ENCODE measurements around the gene ESPL1. TPM values are rescaled to one million over a fixed set of nuclear protein-coding genes. Genes with fewer than 3 reads are reported as not detected.

ESPL1 gene
- total RNA-seq, 1 experiment from 2014 or later = 12.1 TPM

DNA sequence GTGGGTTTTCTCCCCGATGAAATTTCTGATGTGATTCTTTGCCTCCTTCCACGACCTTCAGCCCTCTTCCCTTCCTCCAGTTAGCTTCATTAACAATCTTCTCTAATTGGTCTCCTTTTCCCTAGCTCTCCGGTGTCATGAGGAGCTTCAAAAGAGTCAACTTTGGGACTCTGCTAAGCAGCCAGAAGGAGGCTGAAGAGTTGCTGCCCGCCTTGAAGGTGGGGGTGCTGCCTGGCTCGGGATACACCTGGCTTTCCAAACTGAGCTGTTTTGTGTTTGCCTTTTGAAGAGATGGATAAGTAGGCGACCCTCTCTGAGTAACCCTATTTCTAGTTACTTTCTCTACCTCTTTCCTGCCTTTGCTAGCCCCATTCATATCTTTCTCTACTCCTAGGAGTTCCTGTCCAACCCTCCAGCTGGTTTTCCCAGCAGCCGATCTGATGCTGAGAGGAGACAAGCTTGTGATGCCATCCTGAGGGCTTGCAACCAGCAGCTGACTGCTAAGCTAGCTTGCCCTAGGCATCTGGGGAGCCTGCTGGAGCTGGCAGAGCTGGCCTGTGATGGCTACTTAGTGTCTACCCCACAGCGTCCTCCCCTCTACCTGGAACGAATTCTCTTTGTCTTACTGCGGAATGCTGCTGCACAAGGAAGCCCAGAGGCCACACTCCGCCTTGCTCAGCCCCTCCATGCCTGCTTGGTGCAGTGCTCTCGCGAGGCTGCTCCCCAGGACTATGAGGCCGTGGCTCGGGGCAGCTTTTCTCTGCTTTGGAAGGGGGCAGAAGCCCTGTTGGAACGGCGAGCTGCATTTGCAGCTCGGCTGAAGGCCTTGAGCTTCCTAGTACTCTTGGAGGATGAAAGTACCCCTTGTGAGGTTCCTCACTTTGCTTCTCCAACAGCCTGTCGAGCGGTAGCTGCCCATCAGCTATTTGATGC, 797 bp downstream of the ESPL1 start:
- Mint-ChIP-seq H3K27me3 (ENCODE audit: insufficient read depth, unreplicated experiment) (no peaks in the 10 kb centered on the region), H3K4me3 (ENCODE audit: unreplicated experiment) (peak overlapping the region; percentile 90), H3K9me3 (ENCODE audit: unreplicated experiment) (no peaks in the 10 kb centered on the region), H3K36me3 (ENCODE audit: insufficient read depth, unreplicated experiment) (no peaks in the 10 kb centered on the region), H3K4me1 (ENCODE audit: insufficient read depth, unreplicated experiment) (peaks cover 15% of the 10 kb centered on the region), H3K27ac (ENCODE audit: low read depth, unreplicated experiment) (peak overlapping the region; percentile 76)
- intact Hi-C loops (cut with micrococcal nuclease) = loop anchor here (5.0 kb wide), 1 partner anchor 57 kb away; no protein-coding TSS in a partner anchor
- BruUV-seq (replicated peaks) = TSS peak; percentile 76
- TF ChIP-seq, protein P1, sequence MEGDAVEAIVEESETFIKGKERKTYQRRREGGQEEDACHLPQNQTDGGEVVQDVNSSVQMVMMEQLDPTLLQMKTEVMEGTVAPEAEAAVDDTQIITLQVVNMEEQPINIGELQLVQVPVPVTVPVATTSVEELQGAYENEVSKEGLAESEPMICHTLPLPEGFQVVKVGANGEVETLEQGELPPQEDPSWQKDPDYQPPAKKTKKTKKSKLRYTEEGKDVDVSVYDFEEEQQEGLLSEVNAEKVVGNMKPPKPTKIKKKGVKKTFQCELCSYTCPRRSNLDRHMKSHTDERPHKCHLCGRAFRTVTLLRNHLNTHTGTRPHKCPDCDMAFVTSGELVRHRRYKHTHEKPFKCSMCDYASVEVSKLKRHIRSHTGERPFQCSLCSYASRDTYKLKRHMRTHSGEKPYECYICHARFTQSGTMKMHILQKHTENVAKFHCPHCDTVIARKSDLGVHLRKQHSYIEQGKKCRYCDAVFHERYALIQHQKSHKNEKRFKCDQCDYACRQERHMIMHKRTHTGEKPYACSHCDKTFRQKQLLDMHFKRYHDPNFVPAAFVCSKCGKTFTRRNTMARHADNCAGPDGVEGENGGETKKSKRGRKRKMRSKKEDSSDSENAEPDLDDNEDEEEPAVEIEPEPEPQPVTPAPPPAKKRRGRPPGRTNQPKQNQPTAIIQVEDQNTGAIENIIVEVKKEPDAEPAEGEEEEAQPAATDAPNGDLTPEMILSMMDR (IDR thresholded peaks at IDR 0.05; ENCODE audit: unreplicated experiment) = no peak
- POLR2A ChIA-PET = interaction anchor here (0.9 to 3.9 kb wide), 11 partner anchors 15 to 190 kb away, joined by 3 to 20 read pairs (median 6); partner anchors contain the start of genes CSAD, MYG1, PFDN5 and SPRYD3
- peak; percentile 12 for DNase-seq (ENCODE audit: unreplicated experiment)
- CTCF ChIA-PET = interaction anchor here (0.6 to 6.6 kb wide), 16 partner anchors 9 to 1219 kb away, joined by 3 to 42 read pairs (median 4); partner anchors contain the start of gene SP1

DNA sequence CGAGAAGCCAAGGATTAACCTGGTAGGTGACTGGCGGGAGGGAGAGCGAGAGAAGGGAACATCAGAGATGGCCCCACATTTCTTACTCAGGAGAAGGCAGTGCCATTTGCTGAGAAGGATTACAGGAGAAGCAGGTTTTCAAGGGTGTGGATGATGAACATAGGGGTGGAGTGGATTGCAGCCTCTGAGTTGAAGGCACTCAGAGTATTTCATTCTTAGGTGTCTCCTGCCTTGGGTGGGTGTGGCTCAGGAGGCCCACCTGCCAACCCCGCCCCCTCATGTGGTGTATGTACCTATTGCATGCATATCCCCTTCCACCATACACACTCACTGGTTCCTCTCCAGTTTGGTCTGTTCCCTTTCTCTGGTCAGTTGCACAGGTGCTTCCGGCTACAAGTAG, 6.3 kb downstream of the ESPL1 start:
- Mint-ChIP-seq H3K27me3 (ENCODE audit: insufficient read depth, unreplicated experiment) (no peaks in the 10 kb centered on the region), H3K36me3 (ENCODE audit: insufficient read depth, unreplicated experiment) (peaks cover 6% of the 10 kb centered on the region), H3K4me1 (ENCODE audit: insufficient read depth, unreplicated experiment) (peaks cover 6% of the 10 kb centered on the region), H3K4me3 (ENCODE audit: unreplicated experiment) (no peak overlapping the region), H3K27ac (ENCODE audit: low read depth, unreplicated experiment) (no peak overlapping the region), H3K9me3 (ENCODE audit: unreplicated experiment) (no peaks in the 10 kb centered on the region)
- TF ChIP-seq, protein P1 (IDR thresholded peaks at IDR 0.05; ENCODE audit: unreplicated experiment) = no peak
- intact Hi-C loops (cut with micrococcal nuclease) = no loop called here
- CTCF ChIA-PET = interaction anchor here (1.2 kb wide), 1 partner anchor 61 kb away, joined by 4 read pairs; no protein-coding TSS in a partner anchor
- no peak for DNase-seq (ENCODE audit: unreplicated experiment)
- no TSS peak for BruUV-seq (replicated peaks)
- POLR2A ChIA-PET = no interaction called here

DNA sequence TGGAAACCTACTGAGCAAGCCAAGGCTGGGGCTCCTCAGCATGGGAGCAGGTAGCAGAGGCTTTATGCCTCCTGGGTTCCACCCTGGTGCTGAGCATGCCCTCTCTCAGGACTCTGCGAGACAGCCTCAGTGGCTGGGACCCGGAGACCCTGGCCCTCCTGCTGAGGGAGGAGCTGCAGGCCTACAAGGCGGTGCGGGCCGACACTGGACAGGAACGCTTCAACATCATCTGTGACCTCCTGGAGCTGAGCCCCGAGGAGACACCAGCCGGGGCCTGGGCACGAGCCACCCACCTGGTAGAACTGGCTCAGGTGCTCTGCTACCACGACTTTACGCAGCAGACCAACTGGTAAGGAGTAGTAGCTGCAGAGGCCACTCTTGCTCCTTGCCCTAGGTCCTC, 8.4 kb downstream of the ESPL1 start:
- POLR2A ChIA-PET = no interaction called here
- H3K9me3 Mint-ChIP-seq (ENCODE audit: unreplicated experiment) = no peaks in the 10 kb centered on the region
- DNase-seq (ENCODE audit: unreplicated experiment) = no peak
- H3K4me1 Mint-ChIP-seq (ENCODE audit: insufficient read depth, unreplicated experiment) = peaks cover 6% of the 10 kb centered on the region
- TF ChIP-seq, protein P1 (IDR thresholded peaks at IDR 0.05; ENCODE audit: unreplicated experiment) = no peak
- H3K27ac Mint-ChIP-seq (ENCODE audit: low read depth, unreplicated experiment) = peak overlapping the region; percentile 55
- CTCF ChIA-PET = interaction anchor here (3.6 kb wide), 1 partner anchor 11 kb away, joined by 37 read pairs; no protein-coding TSS in a partner anchor
- intact Hi-C loops (cut with micrococcal nuclease) = no loop called here
- H3K36me3 Mint-ChIP-seq (ENCODE audit: insufficient read depth, unreplicated experiment) = peaks cover 6% of the 10 kb centered on the region
- H3K27me3 Mint-ChIP-seq (ENCODE audit: insufficient read depth, unreplicated experiment) = no peaks in the 10 kb centered on the region
- H3K4me3 Mint-ChIP-seq (ENCODE audit: unreplicated experiment) = no peak overlapping the region
- no TSS peak for BruUV-seq (replicated peaks)

DNA sequence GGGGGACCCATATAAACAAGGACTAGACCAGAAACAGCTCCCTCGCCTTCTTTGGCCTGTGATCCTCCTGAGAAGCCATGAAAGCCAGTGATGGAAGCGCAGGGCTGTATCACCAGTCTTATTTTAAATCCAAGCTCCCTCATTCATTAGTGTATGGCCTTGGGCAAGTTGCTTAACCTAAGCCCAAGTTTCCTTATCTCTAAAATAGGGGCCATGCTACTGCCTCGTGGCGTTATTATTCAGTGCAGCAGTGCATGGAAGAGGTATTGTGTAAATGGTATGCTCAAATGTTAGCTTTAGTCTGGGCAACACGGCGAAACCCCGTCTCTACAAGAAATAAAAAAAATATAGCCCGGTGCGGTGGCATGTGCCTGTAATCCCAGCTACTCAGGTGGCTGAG, 9.9 kb downstream of the ESPL1 start:
- TF ChIP-seq, protein P1 (IDR thresholded peaks at IDR 0.05; ENCODE audit: unreplicated experiment) = no peak
- POLR2A ChIA-PET = interaction anchor here (0.7 kb wide), 1 partner anchor 58 kb away, joined by 3 read pairs; the partner anchor contains the start of gene SP7
- Mint-ChIP-seq H3K27me3 (ENCODE audit: insufficient read depth, unreplicated experiment) (no peaks in the 10 kb centered on the region), H3K9me3 (ENCODE audit: unreplicated experiment) (no peaks in the 10 kb centered on the region), H3K27ac (ENCODE audit: low read depth, unreplicated experiment) (no peak overlapping the region), H3K4me1 (ENCODE audit: insufficient read depth, unreplicated experiment) (no peaks in the 10 kb centered on the region), H3K36me3 (ENCODE audit: insufficient read depth, unreplicated experiment) (peaks cover 6% of the 10 kb centered on the region), H3K4me3 (ENCODE audit: unreplicated experiment) (no peak overlapping the region)
- DNase-seq (ENCODE audit: unreplicated experiment) = no peak
- BruUV-seq (replicated peaks) = no TSS peak
- CTCF ChIA-PET = interaction anchor here (1.0 to 3.6 kb wide), 5 partner anchors 8 to 118 kb away, joined by 3 to 37 read pairs (median 8); partner anchors contain the start of gene PFDN5
- intact Hi-C loops (cut with micrococcal nuclease) = no loop called here

Measured in MCF 10A (cell line).